Measurements from ENCODE around the gene SORCS2. TPM values are rescaled to one million over a fixed set of nuclear protein-coding genes. Genes with fewer than 3 reads are reported as not detected.

Gene SORCS2
- total RNA-seq, 1 donor from 2014 or later, result 7.1 TPM

GRCh38 chr4:7626531-7626930 lies 434.2 kb downstream of the SORCS2 start:
- H3K4me3 Mint-ChIP-seq, result no peak overlapping the region
- no peak for DNase-seq (ENCODE audit: low spot score in 2 of 2, unreplicated experiment in 2 of 2)
- H3K9me3 Mint-ChIP-seq, result peaks cover 4% of the 10 kb centered on the region
- no peak overlapping the region for H3K27ac Mint-ChIP-seq
- H3K36me3 Mint-ChIP-seq, result no peaks in the 10 kb centered on the region
- TF ChIP-seq, protein P1, sequence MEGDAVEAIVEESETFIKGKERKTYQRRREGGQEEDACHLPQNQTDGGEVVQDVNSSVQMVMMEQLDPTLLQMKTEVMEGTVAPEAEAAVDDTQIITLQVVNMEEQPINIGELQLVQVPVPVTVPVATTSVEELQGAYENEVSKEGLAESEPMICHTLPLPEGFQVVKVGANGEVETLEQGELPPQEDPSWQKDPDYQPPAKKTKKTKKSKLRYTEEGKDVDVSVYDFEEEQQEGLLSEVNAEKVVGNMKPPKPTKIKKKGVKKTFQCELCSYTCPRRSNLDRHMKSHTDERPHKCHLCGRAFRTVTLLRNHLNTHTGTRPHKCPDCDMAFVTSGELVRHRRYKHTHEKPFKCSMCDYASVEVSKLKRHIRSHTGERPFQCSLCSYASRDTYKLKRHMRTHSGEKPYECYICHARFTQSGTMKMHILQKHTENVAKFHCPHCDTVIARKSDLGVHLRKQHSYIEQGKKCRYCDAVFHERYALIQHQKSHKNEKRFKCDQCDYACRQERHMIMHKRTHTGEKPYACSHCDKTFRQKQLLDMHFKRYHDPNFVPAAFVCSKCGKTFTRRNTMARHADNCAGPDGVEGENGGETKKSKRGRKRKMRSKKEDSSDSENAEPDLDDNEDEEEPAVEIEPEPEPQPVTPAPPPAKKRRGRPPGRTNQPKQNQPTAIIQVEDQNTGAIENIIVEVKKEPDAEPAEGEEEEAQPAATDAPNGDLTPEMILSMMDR (IDR thresholded peaks at IDR 0.05; ENCODE audit: unreplicated experiment), result no peak
- H3K27me3 Mint-ChIP-seq (ENCODE audit: low read depth), result peaks cover 39% of the 10 kb centered on the region
- H3K4me1 Mint-ChIP-seq, result no peaks in the 10 kb centered on the region

DNA sequence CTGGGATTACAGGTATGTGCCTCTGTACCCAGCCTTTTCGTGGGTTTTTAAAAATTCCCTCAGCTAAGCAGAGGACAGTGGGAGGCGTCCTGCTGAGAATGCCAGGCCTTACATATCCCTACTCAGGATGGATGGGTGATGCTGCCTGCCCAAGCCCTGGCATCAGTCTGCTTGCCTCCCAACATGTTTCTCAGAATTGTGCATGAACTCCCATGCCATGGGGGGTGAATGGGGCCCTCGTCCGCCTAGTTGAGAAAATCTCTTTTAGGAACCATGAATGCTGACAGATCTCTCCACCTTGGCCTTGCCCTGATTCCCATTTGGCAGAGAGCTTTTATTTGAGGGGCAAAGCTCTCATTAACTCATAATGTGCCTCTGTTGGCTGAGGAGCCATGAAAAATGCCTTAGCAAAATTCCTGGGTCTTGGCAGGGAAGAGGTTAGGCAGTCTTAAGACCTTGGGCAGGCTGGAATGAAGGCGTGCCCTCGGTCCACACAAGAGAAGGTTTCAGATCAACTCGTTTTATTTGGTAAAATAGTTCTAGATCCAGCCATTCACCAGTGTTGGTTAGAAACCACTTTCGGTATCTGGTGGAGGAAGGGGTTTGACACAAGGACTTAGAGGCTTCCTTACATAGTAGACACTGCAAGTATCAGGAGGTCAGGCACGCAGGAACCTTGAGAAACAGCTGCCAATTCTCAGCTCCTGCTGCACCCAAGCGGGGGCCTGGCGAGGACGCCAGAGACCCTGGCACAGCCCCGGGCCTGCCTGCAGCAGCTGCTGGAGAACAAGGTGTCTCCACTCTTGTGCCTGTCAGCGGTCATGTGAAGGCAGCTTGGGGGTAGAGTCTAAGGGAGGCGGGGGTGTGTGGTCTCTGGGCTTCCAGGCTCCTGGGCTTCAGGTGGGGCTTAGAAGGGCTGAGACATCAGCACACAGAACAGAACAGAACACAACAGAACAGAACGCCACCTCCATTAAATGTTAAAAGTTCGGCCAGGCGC lies 435.2 kb downstream of the SORCS2 start:
- TF ChIP-seq, protein P1 (IDR thresholded peaks at IDR 0.05; ENCODE audit: unreplicated experiment), result no peak
- peaks cover 43% of the 10 kb centered on the region for H3K27me3 Mint-ChIP-seq (ENCODE audit: low read depth)
- H3K27ac Mint-ChIP-seq, result no peak overlapping the region
- H3K9me3 Mint-ChIP-seq, result peaks cover 4% of the 10 kb centered on the region
- DNase-seq (ENCODE audit: low spot score in 2 of 2, unreplicated experiment in 2 of 2), result no peak
- no peak overlapping the region for H3K4me3 Mint-ChIP-seq
- peaks cover 2% of the 10 kb centered on the region for H3K4me1 Mint-ChIP-seq
- H3K36me3 Mint-ChIP-seq, result no peaks in the 10 kb centered on the region

- TF ChIP-seq, protein P1 (IDR thresholded peaks at IDR 0.05; ENCODE audit: unreplicated experiment), result no peak
- Mint-ChIP-seq H3K9me3 (peaks cover 4% of the 10 kb centered on the region), H3K4me3 (no peak overlapping the region), H3K27me3 (ENCODE audit: low read depth) (peaks cover 43% of the 10 kb centered on the region), H3K27ac (no peak overlapping the region), H3K4me1 (peaks cover 2% of the 10 kb centered on the region), H3K36me3 (no peaks in the 10 kb centered on the region)
- DNase-seq (ENCODE audit: low spot score in 2 of 2, unreplicated experiment in 2 of 2), result no peak
These were observed 436.1 kb downstream of the SORCS2 start for GRCh38 chr4:7628432-7628831.

- DNase-seq (ENCODE audit: low spot score in 2 of 2, unreplicated experiment in 2 of 2), result no peak
- Mint-ChIP-seq H3K4me1 (peaks cover 2% of the 10 kb centered on the region), H3K9me3 (peaks cover 4% of the 10 kb centered on the region), H3K27ac (no peak overlapping the region), H3K36me3 (no peaks in the 10 kb centered on the region), H3K27me3 (ENCODE audit: low read depth) (peaks cover 42% of the 10 kb centered on the region), H3K4me3 (no peak overlapping the region)
- TF ChIP-seq, protein P1 (IDR thresholded peaks at IDR 0.05; ENCODE audit: unreplicated experiment), result no peak
These were observed 437.3 kb downstream of the SORCS2 start for GRCh38 chr4:7629501-7630254.

DNA sequence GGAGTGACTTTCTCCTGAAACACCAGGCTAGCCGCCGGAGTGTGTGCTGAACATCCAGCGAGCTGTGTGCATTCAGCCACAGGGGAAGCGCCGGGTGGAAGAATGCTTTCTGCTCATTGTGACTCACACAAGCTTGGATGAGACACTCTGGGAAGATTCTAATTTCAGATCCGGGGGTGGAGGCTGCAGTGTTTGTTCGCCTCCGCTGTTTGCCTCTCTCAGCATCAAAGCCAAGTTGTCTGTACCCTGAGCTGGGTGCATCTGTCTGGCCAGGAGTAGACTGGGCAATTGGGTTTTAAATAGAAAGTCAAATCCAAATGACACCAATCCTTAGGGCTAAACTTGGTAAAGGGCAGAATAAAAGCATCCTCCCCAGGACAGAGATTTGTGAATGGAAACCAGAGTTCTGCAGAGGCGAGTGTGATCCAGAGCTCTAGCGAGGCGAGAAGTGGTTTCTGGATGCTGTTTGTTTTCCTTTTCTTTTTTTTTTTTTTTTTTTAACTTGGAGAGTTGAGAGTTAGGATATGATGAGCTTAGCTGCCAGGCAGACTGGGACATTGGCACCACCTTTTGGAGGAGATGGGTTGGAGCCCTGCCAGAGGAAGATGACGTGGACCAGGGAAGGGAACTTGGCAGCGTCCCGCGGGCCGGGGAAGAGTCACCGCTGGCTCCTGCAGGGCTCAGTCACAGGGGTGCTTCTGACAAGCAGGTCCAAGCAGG lies 438.4 kb downstream of the SORCS2 start:
- Mint-ChIP-seq H3K36me3 (no peaks in the 10 kb centered on the region), H3K27me3 (ENCODE audit: low read depth) (peaks cover 42% of the 10 kb centered on the region), H3K27ac (no peak overlapping the region), H3K4me3 (no peak overlapping the region), H3K4me1 (peaks cover 2% of the 10 kb centered on the region), H3K9me3 (peaks cover 4% of the 10 kb centered on the region)
- no peak for DNase-seq (ENCODE audit: low spot score in 2 of 2, unreplicated experiment in 2 of 2)
- TF ChIP-seq, protein P1 (IDR thresholded peaks at IDR 0.05; ENCODE audit: unreplicated experiment), result no peak

All from mesothelial cell of epicardium (in vitro differentiated cells).